CD4-positive, alpha-beta T cell treated with Interleukin-15 for 4 hours (primary cell): ENCODE results near the gene BTBD8.

Experiments used
- DNase-seq: peaks from one replicate; pipeline ENCODE4 v3.0.0-alpha.2; 2020; ENCODE audit warnings: low spot score

Gene BTBD8

GRCh38 chr1:92192246-92192645 lies 112.1 kb downstream of the BTBD8 start:
- DNase-seq, result no peak

GRCh38 chr1:92194511-92194910 lies 114.4 kb downstream of the BTBD8 start:
- no peak for DNase-seq

GRCh38 chr1:92201973-92202372 lies 121.8 kb downstream of the BTBD8 start:
- no peak for DNase-seq

GRCh38 chr1:92203105-92203504 lies 123.0 kb downstream of the BTBD8 start:
- no peak for DNase-seq

GRCh38 chr1:92210701-92211100 lies 130.6 kb downstream of the BTBD8 start:
- DNase-seq, result no peak

GRCh38 chr1:92211166-92211565 lies 131.0 kb downstream of the BTBD8 start:
- DNase-seq, result no peak

- no peak for DNase-seq
Measured at GRCh38 chr1:92217721-92218120, 137.6 kb downstream of the BTBD8 start, which contains the start of gene C1orf146. Gene C1orf146, plus strand, starts transcription at chr1:92217915. Its CDS starts 13,506 bp downstream, at chr1:92231421.

GRCh38 chr1:92218559-92218958 lies 138.4 kb downstream of the BTBD8 start:
- DNase-seq, result no peak

- no peak for DNase-seq
Measured at GRCh38 chr1:92219028-92219427, 138.9 kb downstream of the BTBD8 start.

- no peak for DNase-seq
Measured at GRCh38 chr1:92228401-92228800, 148.3 kb downstream of the BTBD8 start.

- no peak for DNase-seq
Measured at GRCh38 chr1:92230736-92231135, 150.6 kb downstream of the BTBD8 start.
